HepG2 (cell line): ENCODE data around the gene TANGO2. TPM values are rescaled to one million over a fixed set of nuclear protein-coding genes. Genes with fewer than 3 reads are reported as not detected.

Experiments
- ATAC-seq: fragments of 200-7000 bp; cut with Tn5 transposase; 3 replicates; pipeline ENCODE4 v1.9.1; 2020; ENCODE audit warnings: mild to moderate bottlenecking, moderate library complexity
- BruUV-seq: library from RNA; stranded (reverse); fragments of 400-500 nt; replicated peaks from 2 replicates; lab custom pipeline; 2021; lab: Mats Ljungman, UMichigan
- CTCF ChIA-PET: fragments of 300-600 bp; formaldehyde crosslinking; extraction: SDS; loops from one replicate; lab custom pipeline; 2021; ENCODE audit warnings: low total read pairs, inconsistent platforms, low intra/inter-chr PET ratio; lab: Yijun Ruan, JAX
- POLR2A ChIA-PET: fragments of 350-600 bp; sonication (Branson Sonifier 250); formaldehyde crosslinking; loops from one replicate; lab custom pipeline; 2020; ENCODE audit warnings: antibody characterized with exemption, inconsistent platforms; lab: Yijun Ruan, JAX
- DNase-seq: peaks from one replicate; pipeline ENCODE4 v3.0.0-alpha.2; 2015; ENCODE audit warnings: low spot score
- FAIRE-seq: peaks from 3 replicates; lab custom pipeline; 2011; peaks lifted over from hg19 to GRCh38; lab: Jason Lieb, UNC
- H2AFZ ChIP-seq: one replicate; pipeline ENCODE4 v1.6.1; 2011; ENCODE audit warnings: low read length, inconsistent platforms
- H3K27ac ChIP-seq: fragments of 300-600 bp; 3 replicates; pipeline ENCODE4 v1.8.0; 2011; ENCODE audit warnings: mixed run types, mild to moderate bottlenecking, mixed read lengths, low read length, inconsistent platforms; ENCODE audit not compliant: insufficient read depth; ENCODE audit errors: extremely low read length
- H3K27me3 ChIP-seq, 2 experiments: fragments of 200-600 bp in 1 of 2; 2 replicates in 1 of 2; 3 replicates in 1 of 2; pipeline versions ENCODE4 v1.6.0 to v1.8.0; 2011; ENCODE audit warnings: low read length in 2 of 2, mild to moderate bottlenecking in 2 of 2, moderate library complexity in 2 of 2, inconsistent platforms in 1 of 2; ENCODE audit not compliant: insufficient read depth in 2 of 2, control insufficient read depth in 1 of 2
- H3K36me3 ChIP-seq, 2 experiments: fragments of 200-600 bp in 1 of 2; replicated peaks in 1 of 2; 2 replicates in 1 of 2; 3 replicates in 1 of 2; pipeline versions ENCODE4 v1.5.1 to v1.8.0; 2011; ENCODE audit warnings: low read length in 2 of 2, inconsistent platforms in 1 of 2; ENCODE audit not compliant: insufficient read depth in 2 of 2, control insufficient read depth in 1 of 2
- H3K4me1 ChIP-seq: 2 replicates; pipeline ENCODE4 v1.5.1; 2012; ENCODE audit warnings: low read length, inconsistent platforms; ENCODE audit not compliant: insufficient read depth
- H3K4me2 ChIP-seq: 2 replicates; pipeline ENCODE4 v1.6.0; 2011; ENCODE audit warnings: low read depth, low read length, inconsistent platforms
- H3K4me3 ChIP-seq, 3 experiments: fragments of 200-600 bp in 1 of 3; sonication (generic), shearing (Covaris generic) in 1 of 3; replicated peaks in 1 of 3; 2 replicates each; pipeline ENCODE4 v1.5.1; 2011 to 2016; ENCODE audit warnings: low read length in 3 of 3, inconsistent platforms in 2 of 3, low read depth in 2 of 3, mild to moderate bottlenecking in 2 of 3, control low read depth in 1 of 3, mixed read lengths in 1 of 3; ENCODE audit not compliant: insufficient read depth in 1 of 3
- H3K79me2 ChIP-seq: one replicate; pipeline ENCODE4 v1.6.1; 2011; ENCODE audit warnings: low read length, inconsistent platforms; ENCODE audit not compliant: insufficient read depth
- H3K9ac ChIP-seq: 2 replicates; pipeline ENCODE4 v1.6.0; 2011; ENCODE audit warnings: mild to moderate bottlenecking, low read depth, low read length, inconsistent platforms; ENCODE audit not compliant: insufficient read depth
- H3K9me3 ChIP-seq: 2 replicates; pipeline ENCODE4 v1.5.1; 2012; ENCODE audit warnings: mild to moderate bottlenecking, low read length
- H4K20me1 ChIP-seq: 2 replicates; pipeline ENCODE4 v1.6.0; 2011; ENCODE audit warnings: inconsistent platforms, mild to moderate bottlenecking, low read length, moderate library complexity; ENCODE audit not compliant: insufficient read depth
- ARNT2 ChIP-seq: sonication (generic); formaldehyde crosslinking; IDR thresholded peaks from 2 replicates; pipeline ENCODE4 v1.8.0; 2022; ENCODE audit warnings: mild to moderate bottlenecking, low read depth, missing genetic modification reagents, moderate library complexity
- MAFK ChIP-seq, 2 experiments: IDR thresholded peaks in 1 of 2; conservative IDR thresholded peaks in 1 of 2; 2 replicates each; pipeline ENCODE4 v1.6.1; 2011; ENCODE audit warnings: improper control_type of control experiment in 2 of 2, low read length in 2 of 2
- NFYC ChIP-seq: IDR thresholded peaks from 2 replicates; pipeline ENCODE4 v1.6.1; 2016; ENCODE audit warnings: missing genetic modification reagents, missing compliant biosample characterization
- NPAS2 ChIP-seq: sonication (generic); formaldehyde crosslinking; IDR thresholded peaks from 2 replicates; pipeline ENCODE4 v1.8.0; 2022; ENCODE audit warnings: mild to moderate bottlenecking, missing genetic modification reagents, borderline replicate concordance
- RBAK ChIP-seq: sonication (generic); formaldehyde crosslinking; IDR thresholded peaks from 2 replicates; pipeline ENCODE4 v1.5.1; 2020; ENCODE audit warnings: mild to moderate bottlenecking, missing genetic modification reagents
- TBX2 ChIP-seq: sonication (generic); formaldehyde crosslinking; IDR thresholded peaks from 2 replicates; pipeline ENCODE4 v1.5.0; 2020; ENCODE audit warnings: missing genetic modification reagents, mild to moderate bottlenecking, borderline replicate concordance
- THAP8 ChIP-seq: sonication (generic); formaldehyde crosslinking; IDR thresholded peaks from 2 replicates; pipeline ENCODE4 v1.5.1; 2020; ENCODE audit warnings: missing genetic modification reagents, mild to moderate bottlenecking, borderline replicate concordance
- TRIM22 ChIP-seq: fragments of 450-650 bp; IDR thresholded peaks from 2 replicates; pipeline ENCODE4 v1.6.1; 2017
- ZFP41 ChIP-seq: sonication (generic); formaldehyde crosslinking; IDR thresholded peaks from 2 replicates; pipeline ENCODE4 v1.4.0; 2020; ENCODE audit warnings: mild to moderate bottlenecking, missing genetic modification reagents, borderline replicate concordance
- ZKSCAN8 ChIP-seq: IDR thresholded peaks from 2 replicates; pipeline ENCODE4 v1.6.1; 2016; ENCODE audit warnings: borderline replicate concordance, missing genetic modification reagents, missing compliant biosample characterization
- ZNF160 ChIP-seq: sonication (generic); formaldehyde crosslinking; IDR thresholded peaks from 2 replicates; pipeline ENCODE4 v1.8.0; 2022; ENCODE audit warnings: mild to moderate bottlenecking, inconsistent platforms, missing genetic modification reagents
- ZNF382 ChIP-seq: sonication (generic); formaldehyde crosslinking; IDR thresholded peaks from 2 replicates; pipeline ENCODE4 v1.5.0; 2020; ENCODE audit warnings: missing genetic modification reagents, mild to moderate bottlenecking, borderline replicate concordance
- ZNF543 ChIP-seq: sonication (generic); formaldehyde crosslinking; IDR thresholded peaks from 2 replicates; pipeline ENCODE4 v1.4.0; 2020; ENCODE audit warnings: mild to moderate bottlenecking, missing genetic modification reagents
- ZNF724P ChIP-seq: sonication (generic); formaldehyde crosslinking; IDR thresholded peaks from 2 replicates; pipeline ENCODE4 v1.8.0; 2022; ENCODE audit warnings: missing genetic modification reagents, borderline replicate concordance
- ZNF782 ChIP-seq: sonication (generic); formaldehyde crosslinking; IDR thresholded peaks from 2 replicates; pipeline ENCODE4 v1.4.0; 2020; ENCODE audit warnings: missing genetic modification reagents, mild to moderate bottlenecking, borderline replicate concordance
- ZNF784 ChIP-seq: sonication (generic); formaldehyde crosslinking; IDR thresholded peaks from 2 replicates; pipeline ENCODE4 v1.5.1; 2020; ENCODE audit warnings: missing genetic modification reagents, mild to moderate bottlenecking, borderline replicate concordance
- WGBS: methylation state at CpG from one replicate; pipeline ENCODE4 v1.1.6; 2017; ENCODE audit warnings: low lambda C conversion rate; 5-methylcytosine and 5-hydroxymethylcytosine counted together
- in situ Hi-C: cut with HindIII; loops from 2 replicates; pipeline ENCODE4 v1.10.0; 2017; ENCODE audit warnings: low pct_unique_long_range_greater_than_20kb; ENCODE audit not compliant: extremely low pct_ligation_motif_present
- intact Hi-C: fragments of 100-400 bp; cut with micrococcal nuclease; formaldehyde crosslinking; loops from one replicate; pipeline ENCODE4 v1.10.0; 2022; ENCODE audit not compliant: unreplicated experiment
- polyA plus RNA-seq, 8 experiments: library from polyadenylated mRNA; depleted of rRNA in 3 of 8; stranded (reverse) in 7 of 8; unstranded in 1 of 8; fragments of >200 nt; fragmentation: Illumina TruSeq in 4 of 8; extraction: Trizol in 4 of 8; gene quantifications; 2 replicates each; pipeline versions ENCODE4 v1.2.1 to v1.2.3, GENCODE V29; 2011 to 2016; ENCODE audit warnings: low read depth in 4 of 8, missing spikeins in 1 of 8, mixed read lengths in 1 of 8; ENCODE audit not compliant: insufficient read depth in 1 of 8
- total RNA-seq, 5 experiments: library from RNA; depleted of rRNA; stranded (reverse); fragments of >200 nt; fragmentation: Illumina TruSeq; extraction: Trizol; gene quantifications; 2 replicates each; pipeline ENCODE4 v1.2.3, GENCODE V29; 2016; ENCODE audit warnings: low read depth in 1 of 5

Gene TANGO2
- total and polyA plus RNA-seq, 2 of the 13 experiments (the other 11 are each of a cell fraction or from before 2014, with no cell fraction given): 12.9 to 14.8 TPM

- Histone ChIP-seq H4K20me1 (no peaks in the 10 kb centered on the region), H3K4me3 (no peak overlapping the region), H3K9me3 (no peaks in the 10 kb centered on the region), H3K4me1 (no peaks in the 10 kb centered on the region), H2AFZ (no peak overlapping the region), H3K79me2 (no peaks in the 10 kb centered on the region)
- no TSS peak for BruUV-seq
- WGBS: 93% methylated on average over 10 of the region's 14 CpGs
- TF ChIP-seq NFYC (CRISPR knock-in tag): no peak
- no peak for TF ChIP-seq ARNT2 (CRISPR knock-in tag)
- no peak for TF ChIP-seq ZNF784
- no peak for TF ChIP-seq ZNF382 (CRISPR knock-in tag)
- TF ChIP-seq ZNF782: no peak
- no peak for TF ChIP-seq RBAK (CRISPR knock-in tag)
- TF ChIP-seq, all 625 proteins: peak for 0
- FAIRE-seq (no peak), DNase-seq (no peak), ATAC-seq (no peak)
- Histone ChIP-seq H3K27me3 (no peaks in the 10 kb centered on the region), H3K36me3 (peaks cover 2 to 9% of the 10 kb centered on the region in 2 experiments; a peak in 2 of 5 replicates), H3K9ac (no peak overlapping the region), H3K4me2 (no peak overlapping the region), H3K27ac (no peak overlapping the region)
- ChIA-PET POLR2A (no interaction called here), CTCF (no interaction called here)
- intact Hi-C loops (no loop called here), in situ Hi-C loops (no loop called here)
Observed at GRCh38 chr22:20033045-20033706, 12.3 kb downstream of the TANGO2 start.

- POLR2A ChIA-PET: no interaction called here
- WGBS: 85% methylated on average over 5 of the region's 5 CpGs
- no peak for DNase-seq
- H3K9ac ChIP-seq: no peak overlapping the region
- H3K27me3 ChIP-seq: no peaks in the 10 kb centered on the region
- H3K9me3 ChIP-seq: no peaks in the 10 kb centered on the region
- FAIRE-seq: no peak
- H3K4me1 ChIP-seq: no peaks in the 10 kb centered on the region
- no peak overlapping the region for H3K27ac ChIP-seq
- intact Hi-C loops (no loop called here), in situ Hi-C loops (no loop called here)
- TF ChIP-seq THAP8 (CRISPR knock-in tag): no peak
- no peak for TF ChIP-seq ZNF724P (CRISPR knock-in tag)
- no peak for TF ChIP-seq ZNF543 (CRISPR knock-in tag)
- no peak for TF ChIP-seq TRIM22
- no peak for TF ChIP-seq ZNF160
- no peak for TF ChIP-seq ZKSCAN8
- no peak for TF ChIP-seq TBX2 (CRISPR knock-in tag)
- TF ChIP-seq MAFK (conservative IDR thresholded peaks at IDR 0.05 in 1 of 2, IDR thresholded peaks at IDR 0.05 in 1 of 2; ENCODE audit: low read length in 2 of 2): no peak
- no peak for TF ChIP-seq ZFP41 (CRISPR knock-in tag)
- no peak for TF ChIP-seq NPAS2 (CRISPR knock-in tag)
- H3K79me2 ChIP-seq: no peaks in the 10 kb centered on the region
- H4K20me1 ChIP-seq: no peaks in the 10 kb centered on the region
- CTCF ChIA-PET: no interaction called here
- BruUV-seq: no TSS peak
- no peak overlapping the region for H3K4me3 ChIP-seq
- no peak overlapping the region for H3K4me2 ChIP-seq
- H2AFZ ChIP-seq: no peak overlapping the region
- no peak for ATAC-seq
- peaks cover 2 to 9% of the 10 kb centered on the region in 2 experiments; a peak in 2 of 5 replicates for H3K36me3 ChIP-seq
Observed at GRCh38 chr22:20034143-20034542, 13.2 kb downstream of the TANGO2 start.
